ENCODE results near the gene CDC42BPG.

CDC42BPG gene

DNA sequence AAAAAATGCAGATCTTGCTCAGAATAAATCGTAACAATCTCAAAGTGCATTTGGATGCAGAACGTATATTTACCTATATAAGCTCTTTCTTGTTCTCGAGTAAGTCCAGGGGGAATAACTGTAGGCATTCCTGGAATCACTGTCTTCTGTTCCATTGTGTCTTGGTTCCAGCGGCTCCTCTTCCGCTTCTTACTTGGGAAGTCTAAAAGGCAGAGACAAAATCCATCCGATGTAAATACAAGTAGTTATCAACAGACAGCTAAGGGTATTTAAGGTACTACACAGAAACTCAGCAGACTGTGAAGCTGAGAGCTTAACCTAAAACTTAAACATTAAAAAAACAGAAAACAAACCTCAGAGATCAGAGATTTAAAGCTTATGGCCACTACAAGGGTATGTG lies 68.0 kb downstream of the CDC42BPG start:
- H3K4me3 ChIP-seq (ENCODE audit: low read length): peak overlapping the region; percentile 96
- no peaks in the 10 kb centered on the region for H3K9me2 ChIP-seq (replicated peaks; ENCODE audit: control insufficient read depth, low read length)
- H3K36me3 ChIP-seq (ENCODE audit: control insufficient read depth, low read length): peaks cover 77% of the 10 kb centered on the region
- H3F3A ChIP-seq (ENCODE audit: control insufficient read depth, insufficient read depth): peaks cover 72% of the 10 kb centered on the region
- no peaks in the 10 kb centered on the region for H3K27me3 ChIP-seq (ENCODE audit: control insufficient read depth, low read length)
- H3K79me2 ChIP-seq (ENCODE audit: control insufficient read depth, low read length): peaks cover 77% of the 10 kb centered on the region
- peaks cover 74% of the 10 kb centered on the region for H3K4me1 ChIP-seq (ENCODE audit: control insufficient read depth, low read length)
- peaks cover 39% of the 10 kb centered on the region for H4K20me1 ChIP-seq (ENCODE audit: control insufficient read depth, insufficient read depth, low read depth, low read length)
- H3K27ac ChIP-seq (ENCODE audit: low read depth, low read length): peak overlapping the region; percentile 86
- peak overlapping the region; percentile 85 for H3K4me2 ChIP-seq (ENCODE audit: low read length)
- H3K9me3 ChIP-seq (ENCODE audit: control insufficient read depth, insufficient read depth, low read length): no peaks in the 10 kb centered on the region
- no peak for TF ChIP-seq CTCF (IDR thresholded peaks at IDR 0.05; ENCODE audit: low read depth, low read length, poor library complexity, severe bottlenecking)
- TF ChIP-seq EZH2phosphoT487 (IDR thresholded peaks at IDR 0.05; ENCODE audit: borderline replicate concordance, low read length): no peak

DNA sequence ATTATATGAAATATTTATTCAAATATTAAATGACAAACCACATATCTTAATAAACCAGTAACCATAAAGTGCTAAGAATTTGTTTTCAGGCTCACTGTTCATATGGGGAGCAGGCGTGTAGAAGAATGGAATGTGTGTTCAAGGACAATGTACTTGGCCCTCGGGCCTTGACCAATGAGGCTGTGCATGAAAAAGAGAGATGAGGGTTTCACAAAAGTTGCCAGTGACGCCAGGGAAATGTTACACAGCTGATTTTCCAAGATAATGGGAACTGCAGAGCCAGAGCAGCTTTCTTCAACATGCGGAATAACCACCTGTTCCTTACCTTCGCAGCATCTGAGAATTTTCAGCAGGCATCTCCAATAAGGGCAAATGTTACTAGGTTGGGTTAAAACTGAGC lies 70.3 kb downstream of the CDC42BPG start:
- H3K36me3 ChIP-seq (ENCODE audit: control insufficient read depth, low read length): peaks cover 84% of the 10 kb centered on the region
- H3K9me2 ChIP-seq (replicated peaks; ENCODE audit: control insufficient read depth, low read length): no peaks in the 10 kb centered on the region
- H4K20me1 ChIP-seq (ENCODE audit: control insufficient read depth, insufficient read depth, low read depth, low read length): peaks cover 56% of the 10 kb centered on the region
- H3K79me2 ChIP-seq (ENCODE audit: control insufficient read depth, low read length): peaks cover 87% of the 10 kb centered on the region
- no peaks in the 10 kb centered on the region for H3K27me3 ChIP-seq (ENCODE audit: control insufficient read depth, low read length)
- H3K4me2 ChIP-seq (ENCODE audit: low read length): peak overlapping the region; percentile 85
- TF ChIP-seq CTCF (IDR thresholded peaks at IDR 0.05; ENCODE audit: low read depth, low read length, poor library complexity, severe bottlenecking): no peak
- no peak for TF ChIP-seq EZH2phosphoT487 (IDR thresholded peaks at IDR 0.05; ENCODE audit: borderline replicate concordance, low read length)
- H3K9me3 ChIP-seq (ENCODE audit: control insufficient read depth, insufficient read depth, low read length): no peaks in the 10 kb centered on the region
- peak overlapping the region; percentile 86 for H3K27ac ChIP-seq (ENCODE audit: low read depth, low read length)
- peaks cover 82% of the 10 kb centered on the region for H3F3A ChIP-seq (ENCODE audit: control insufficient read depth, insufficient read depth)
- H3K4me1 ChIP-seq (ENCODE audit: control insufficient read depth, low read length): peaks cover 70% of the 10 kb centered on the region
- H3K4me3 ChIP-seq (ENCODE audit: low read length): peak overlapping the region; percentile 57
